Astrocyte (in vitro differentiated cells and primary cell): ENCODE data around the gene TOMM7.

ENCODE experiments used
- CTCF ChIP-seq: IDR thresholded peaks from 2 replicates; pipeline ENCODE4 v1.5.1; 2011; ENCODE audit warnings: low read depth, mild to moderate bottlenecking, inconsistent platforms, low read length, moderate library complexity; ENCODE audit not compliant: insufficient read depth
- EZH2 ChIP-seq: IDR thresholded peaks from 2 replicates; pipeline ENCODE4 v1.6.1; 2012; ENCODE audit warnings: mild to moderate bottlenecking, low read length, inconsistent platforms; ENCODE audit not compliant: insufficient read depth

DNA sequence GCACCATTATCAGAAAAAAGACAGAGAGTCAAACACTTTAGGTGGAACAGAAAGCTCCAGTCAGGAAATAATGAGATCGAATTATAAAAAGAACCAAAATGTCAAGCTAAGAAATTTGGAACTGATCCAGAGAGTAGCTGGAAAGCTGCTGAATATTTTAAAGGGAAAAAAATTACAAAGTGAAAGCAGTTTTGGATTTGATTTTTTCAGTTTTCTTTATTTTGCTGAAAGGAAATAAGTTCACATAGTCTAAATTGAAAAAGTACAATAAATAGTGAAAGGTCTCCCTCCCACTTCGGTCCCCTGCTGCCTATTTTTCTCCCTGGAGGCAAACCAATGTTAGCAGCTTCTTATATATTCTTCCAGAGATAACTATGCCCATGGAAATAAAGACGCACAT is 11.3 kb upstream of the TOMM7 start:
- TF ChIP-seq CTCF, result no peak
- TF ChIP-seq EZH2, result no peak
